Keratinocyte (primary cell): Measurements from ENCODE around the gene CSHL1.

Source experiments
- CTCF ChIP-seq, 3 experiments: IDR thresholded peaks in 1 of 3; conservative IDR thresholded peaks in 1 of 3; optimal IDR thresholded peaks in 1 of 3; 2 replicates in 2 of 3; 3 replicates in 1 of 3; pipeline versions ENCODE3 to v1.5.1; 2011; ENCODE audit warnings: low read length in 3 of 3, mild to moderate bottlenecking in 3 of 3, moderate library complexity in 2 of 3, control low read depth in 1 of 3, inconsistent platforms in 1 of 3; ENCODE audit not compliant: insufficient read depth in 2 of 3; ENCODE audit errors: extremely low read depth in 1 of 3
- EZH2 ChIP-seq: IDR thresholded peaks from one replicate; pipeline ENCODE4 v1.6.1; 2012; ENCODE audit warnings: inconsistent platforms, mild to moderate bottlenecking, low read length, moderate library complexity

GRCh38 chr17:63941751-63942150 lies 30.7 kb upstream of the CSHL1 start:
- no peak for TF ChIP-seq CTCF (optimal IDR thresholded peaks at IDR 0.05 in 1 of 3, IDR thresholded peaks at IDR 0.05 in 1 of 3, conservative IDR thresholded peaks at IDR 0.05 in 1 of 3; ENCODE audit: extremely low read depth in 1 of 3, insufficient read depth in 2 of 3, low read length in 3 of 3)
- TF ChIP-seq EZH2, result no peak
